ENCODE data around the gene NR4A1. TPM values are rescaled to one million over a fixed set of nuclear protein-coding genes. Genes with fewer than 3 reads are reported as not detected.

NR4A1 gene
- total and polyA plus RNA-seq, 7 donors, result 17.5 to 92.8 (median 50.2) TPM

DNA sequence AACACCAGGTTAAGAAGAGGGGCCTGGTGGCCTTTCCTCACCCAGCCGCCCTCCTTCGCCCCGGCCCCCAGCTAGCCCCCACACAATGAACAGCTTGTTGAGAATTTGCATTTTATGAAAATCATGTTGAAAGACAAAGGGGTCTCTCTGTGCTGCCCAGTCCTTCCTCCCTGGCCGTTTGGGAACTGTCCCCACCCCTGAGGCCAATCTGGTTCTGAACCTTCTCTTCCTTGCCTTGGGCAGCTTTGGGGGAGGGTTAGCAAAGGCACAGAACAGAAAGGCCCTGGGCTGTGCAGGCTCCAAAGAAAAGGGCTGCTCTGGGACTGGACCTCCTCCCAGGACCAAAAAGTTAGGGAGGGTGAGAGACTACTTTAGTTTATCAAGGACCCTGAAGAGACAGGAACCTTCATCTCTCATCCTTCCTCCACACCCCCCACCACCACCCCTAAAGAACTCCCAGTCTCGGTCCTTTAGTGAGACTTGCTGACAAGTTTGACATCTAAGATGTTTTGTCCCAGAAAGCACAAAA is 43.2 kb upstream of the NR4A1 start:
- no peak for TF ChIP-seq CTCF (IDR thresholded peaks at IDR 0.05)
- Histone ChIP-seq H3K4me1 (peaks cover 4% of the 10 kb centered on the region), H3K27ac (peak overlapping the region; percentile 62), H3K27me3 (ENCODE audit: insufficient read depth in 3 of 3, low read length in 2 of 3) (peaks cover 0 to 24% (median 8%) of the 10 kb centered on the region in 3 donors), H3K4me3 (peak overlapping the region; percentile 75), H3K36me3 (ENCODE audit: insufficient read depth in 1 of 2, low read depth in 1 of 2) (peaks cover 0 to 16% of the 10 kb centered on the region in 2 donors), H3K9me3 (no peaks in the 10 kb centered on the region)
- 47 to 69% (median 53%) methylated on average over 5 of the region's 5 CpGs for whole genome bisulfite sequencing, 3 donors
- DNase-seq (peak in 1 of 2 donors; percentile 35), ATAC-seq (no peak)
- intact Hi-C loops (cut with DNase I), result loop anchor here in 1 of 2 donors (5.0 kb wide), 1 partner anchor 114 kb away; no protein-coding TSS in a partner anchor

DNA sequence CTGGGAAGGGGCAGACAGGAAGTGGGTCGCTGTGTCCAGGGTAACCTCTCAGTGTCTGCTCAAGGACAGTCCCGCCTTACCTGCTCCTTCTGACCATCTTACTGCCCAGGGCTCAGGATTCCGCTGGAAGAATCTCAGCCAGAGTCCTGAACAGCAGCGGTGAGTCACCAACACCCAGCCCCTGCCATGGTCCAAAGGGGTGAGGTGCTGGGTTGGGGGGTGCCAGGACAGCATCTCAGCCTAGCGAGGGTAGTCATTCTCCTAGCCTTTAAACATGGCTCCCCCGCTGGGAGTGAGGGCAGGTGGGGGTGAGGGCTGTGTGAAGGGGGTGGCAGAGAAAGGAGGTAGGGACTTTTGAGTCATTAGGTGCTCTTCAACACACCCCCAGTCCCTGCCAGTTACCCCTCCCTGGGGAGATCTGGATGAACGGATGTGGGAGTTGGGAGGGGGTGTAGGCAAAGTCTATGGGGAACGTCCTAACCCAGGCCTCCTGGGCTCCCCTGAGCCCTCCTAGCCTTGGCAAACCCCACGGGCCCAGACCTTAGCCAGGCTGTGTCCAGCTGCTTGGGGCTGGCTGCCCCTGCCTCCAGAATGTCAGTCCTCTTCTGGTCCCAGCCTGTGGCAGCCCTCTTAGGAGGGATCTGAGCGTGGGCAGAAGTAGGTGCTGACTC is 42.0 kb upstream of the NR4A1 start:
- H3K4me3 ChIP-seq, result peak overlapping the region; percentile 75
- ATAC-seq (no peak), DNase-seq (peak in 1 of 2 donors; percentile 51)
- H3K9me3 ChIP-seq, result no peaks in the 10 kb centered on the region
- WGBS, 3 donors, result 70 to 82% (median 78%) methylated on average over 10 of the region's 10 CpGs
- peaks cover 4% of the 10 kb centered on the region for H3K4me1 ChIP-seq
- peak overlapping the region; percentile 50 for H3K27ac ChIP-seq
- peaks cover 0 to 24% (median 10%) of the 10 kb centered on the region in 3 donors for H3K27me3 ChIP-seq (ENCODE audit: insufficient read depth in 3 of 3, low read length in 2 of 3)
- H3K36me3 ChIP-seq (ENCODE audit: insufficient read depth in 1 of 2, low read depth in 1 of 2), result peaks cover 0 to 25% of the 10 kb centered on the region in 2 donors
- intact Hi-C loops (cut with DNase I), result loop anchor here in 1 of 2 donors (5.0 kb wide), 1 partner anchor 113 kb away; no protein-coding TSS in a partner anchor
- TF ChIP-seq CTCF (IDR thresholded peaks at IDR 0.05), result no peak

DNA sequence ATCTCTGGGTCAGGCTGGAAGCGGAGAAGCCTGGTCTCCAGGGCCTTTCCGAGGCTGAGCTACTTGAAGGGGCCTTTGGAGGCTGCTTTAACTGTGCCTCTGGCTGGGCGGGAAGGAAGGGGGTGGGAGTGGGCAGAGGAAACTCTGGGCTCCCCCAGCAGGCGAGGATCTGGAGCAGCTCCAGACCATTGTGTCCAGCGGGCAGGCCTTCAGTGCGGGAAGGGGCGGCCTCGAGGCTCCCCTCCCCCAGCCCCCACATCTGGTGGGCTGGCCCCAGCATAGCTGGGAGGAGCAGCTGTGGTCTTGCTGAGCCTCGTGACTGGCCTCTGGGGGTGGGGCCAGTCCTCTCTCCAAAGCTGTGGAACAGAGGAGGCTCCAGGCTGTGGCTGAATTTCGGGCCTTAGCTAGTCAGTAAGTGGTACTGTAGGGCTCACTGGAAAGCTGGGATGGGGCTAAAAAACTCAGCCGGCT is 41.1 kb upstream of the NR4A1 start:
- H3K36me3 ChIP-seq (ENCODE audit: insufficient read depth in 1 of 2, low read depth in 1 of 2), result peaks cover 0 to 28% of the 10 kb centered on the region in 2 donors
- H3K4me1 ChIP-seq, result peaks cover 4% of the 10 kb centered on the region
- H3K9me3 ChIP-seq, result no peaks in the 10 kb centered on the region
- TF ChIP-seq CTCF (IDR thresholded peaks at IDR 0.05), result no peak
- 33 to 47% (median 37%) methylated on average over 9 to 11 of the region's 11 CpGs for WGBS, 3 donors
- DNase-seq (peak; percentile 81 to 87), ATAC-seq (peak; percentile 51 to 64 (median 58))
- peak overlapping the region; percentile 75 for H3K4me3 ChIP-seq
- intact Hi-C loops (cut with DNase I), result no loop called here
- H3K27ac ChIP-seq, result peak overlapping the region; percentile 50
- peaks cover 0 to 24% (median 10%) of the 10 kb centered on the region in 3 donors for H3K27me3 ChIP-seq (ENCODE audit: insufficient read depth in 3 of 3, low read length in 2 of 3)

- H3K4me3 ChIP-seq, result peak overlapping the region; percentile 43
- H3K27ac ChIP-seq, result peak overlapping the region; percentile 50
- peaks cover 0 to 28% of the 10 kb centered on the region in 2 donors for H3K36me3 ChIP-seq (ENCODE audit: insufficient read depth in 1 of 2, low read depth in 1 of 2)
- ATAC-seq, result no peak
- H3K4me1 ChIP-seq, result peaks cover 4% of the 10 kb centered on the region
- no peak for TF ChIP-seq CTCF (IDR thresholded peaks at IDR 0.05)
- H3K27me3 ChIP-seq (ENCODE audit: insufficient read depth in 3 of 3, low read length in 2 of 3), result peaks cover 0 to 17% (median 10%) of the 10 kb centered on the region in 3 donors
- DNase-seq, result peak in 1 of 2 donors; percentile 39
- no peaks in the 10 kb centered on the region for H3K9me3 ChIP-seq
- intact Hi-C loops (cut with DNase I), result no loop called here
- 53 to 58% (median 57%) methylated on average over 8 of the region's 8 CpGs for WGBS, 3 donors
Observed at GRCh38 chr12:52010692-52011601, 40.3 kb upstream of the NR4A1 start.

Data from psoas muscle (tissue), 8 donors.